ENCODE data around the gene PADI1.

DNA sequence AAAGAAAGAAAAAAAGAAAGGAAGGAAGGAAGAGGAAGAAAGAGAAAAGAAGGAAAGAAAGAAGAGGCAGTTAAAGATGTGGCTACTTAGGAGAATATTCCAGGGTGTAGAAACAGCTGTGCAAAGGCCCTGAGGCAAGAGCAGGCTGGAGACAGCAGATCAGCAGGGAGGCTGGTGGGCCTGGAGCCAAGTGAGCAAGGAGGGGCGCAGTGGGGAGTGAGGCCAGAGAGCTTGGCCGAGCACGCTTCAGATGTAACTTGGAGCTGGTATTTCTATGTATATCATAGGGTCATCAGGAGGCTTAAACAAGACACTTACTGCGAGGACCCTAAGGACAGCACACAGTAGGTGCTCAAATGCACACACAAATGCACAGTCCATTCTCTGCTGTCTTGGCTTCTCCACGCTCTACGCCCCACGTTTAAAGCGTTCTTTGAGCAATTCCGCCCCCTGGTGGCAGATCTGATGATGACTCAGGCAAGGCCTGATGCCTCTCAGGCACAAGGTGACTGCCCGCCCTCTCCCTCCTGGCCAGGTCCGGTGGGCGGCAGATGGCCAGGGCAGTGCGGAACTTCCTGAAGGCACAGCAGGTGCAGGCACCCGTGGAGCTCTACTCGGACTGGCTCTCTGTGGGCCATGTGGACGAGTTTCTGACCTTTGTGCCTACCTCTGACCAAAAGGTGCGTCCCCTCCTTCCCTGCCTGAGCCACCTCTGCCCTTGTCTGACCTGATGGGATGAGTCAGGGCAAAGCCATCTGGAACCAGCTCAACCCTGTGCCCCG is 32.0 kb downstream of the PADI1 start:
- TF ChIP-seq, protein P1, sequence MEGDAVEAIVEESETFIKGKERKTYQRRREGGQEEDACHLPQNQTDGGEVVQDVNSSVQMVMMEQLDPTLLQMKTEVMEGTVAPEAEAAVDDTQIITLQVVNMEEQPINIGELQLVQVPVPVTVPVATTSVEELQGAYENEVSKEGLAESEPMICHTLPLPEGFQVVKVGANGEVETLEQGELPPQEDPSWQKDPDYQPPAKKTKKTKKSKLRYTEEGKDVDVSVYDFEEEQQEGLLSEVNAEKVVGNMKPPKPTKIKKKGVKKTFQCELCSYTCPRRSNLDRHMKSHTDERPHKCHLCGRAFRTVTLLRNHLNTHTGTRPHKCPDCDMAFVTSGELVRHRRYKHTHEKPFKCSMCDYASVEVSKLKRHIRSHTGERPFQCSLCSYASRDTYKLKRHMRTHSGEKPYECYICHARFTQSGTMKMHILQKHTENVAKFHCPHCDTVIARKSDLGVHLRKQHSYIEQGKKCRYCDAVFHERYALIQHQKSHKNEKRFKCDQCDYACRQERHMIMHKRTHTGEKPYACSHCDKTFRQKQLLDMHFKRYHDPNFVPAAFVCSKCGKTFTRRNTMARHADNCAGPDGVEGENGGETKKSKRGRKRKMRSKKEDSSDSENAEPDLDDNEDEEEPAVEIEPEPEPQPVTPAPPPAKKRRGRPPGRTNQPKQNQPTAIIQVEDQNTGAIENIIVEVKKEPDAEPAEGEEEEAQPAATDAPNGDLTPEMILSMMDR (IDR thresholded peaks at IDR 0.05): peak; percentile 87 to 94 (median 92)
- TF ChIP-seq POLR2A (IDR thresholded peaks at IDR 0.05): no peak
